Upper lobe of left lung (tissue), 4 donors: ENCODE results near the gene RPRD1A.

ENCODE experiments used
- EP300 ChIP-seq, 4 donors: sonication (generic); formaldehyde crosslinking; IDR thresholded peaks; one replicate each; pipeline ENCODE4 v1.5.1; 2017; ENCODE audit warnings: antibody characterized with exemption in 4 of 4, control low read depth in 2 of 4
- POLR2A ChIP-seq, 4 donors: fragments of 450-650 bp; IDR thresholded peaks; one replicate each; pipeline ENCODE4 v1.5.1; 2016 to 2017; ENCODE audit warnings: antibody characterized with exemption in 4 of 4, mild to moderate bottlenecking in 2 of 4
- POLR2AphosphoS5 ChIP-seq, 2 donors: sonication (generic); formaldehyde crosslinking; IDR thresholded peaks; one replicate each; pipeline ENCODE4 v1.5.1; 2017; ENCODE audit warnings: antibody characterized with exemption in 2 of 2
- TF ChIP-seq, protein P1 (sequence below), 6 experiments: fragments of 450-650 bp in 4 of 6; fragments of 200-600 bp in 2 of 6; sonication (generic) in 2 of 6; IDR thresholded peaks; one replicate each; pipeline ENCODE4 v1.5.1; 2016 to 2019; ENCODE audit warnings: antibody characterized with exemption in 6 of 6

DNA sequence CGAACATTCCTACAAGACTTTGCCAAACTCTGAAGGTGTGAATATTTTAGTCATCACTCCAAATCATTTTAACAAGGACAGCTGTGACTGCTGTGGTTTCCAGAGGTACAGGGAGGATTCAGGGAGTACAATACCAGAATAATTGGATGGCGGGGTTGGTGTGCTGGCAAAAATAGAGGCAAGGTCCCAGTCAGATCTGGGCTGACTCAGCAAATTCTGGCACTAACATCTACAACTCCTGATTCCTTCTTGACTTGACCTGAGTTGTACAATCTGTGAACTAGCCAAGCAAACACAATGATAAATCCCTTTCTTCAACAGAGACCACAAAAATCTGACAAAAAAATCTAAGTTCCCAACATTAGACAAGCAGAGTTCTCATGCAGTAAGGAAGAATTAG lies 54.5 kb downstream of the RPRD1A start:
- TF ChIP-seq POLR2A (IDR thresholded peaks at IDR 0.05) (no peak), POLR2AphosphoS5 (IDR thresholded peaks at IDR 0.05) (no peak), EP300 (IDR thresholded peaks at IDR 0.05) (no peak)
- TF ChIP-seq, protein P1, sequence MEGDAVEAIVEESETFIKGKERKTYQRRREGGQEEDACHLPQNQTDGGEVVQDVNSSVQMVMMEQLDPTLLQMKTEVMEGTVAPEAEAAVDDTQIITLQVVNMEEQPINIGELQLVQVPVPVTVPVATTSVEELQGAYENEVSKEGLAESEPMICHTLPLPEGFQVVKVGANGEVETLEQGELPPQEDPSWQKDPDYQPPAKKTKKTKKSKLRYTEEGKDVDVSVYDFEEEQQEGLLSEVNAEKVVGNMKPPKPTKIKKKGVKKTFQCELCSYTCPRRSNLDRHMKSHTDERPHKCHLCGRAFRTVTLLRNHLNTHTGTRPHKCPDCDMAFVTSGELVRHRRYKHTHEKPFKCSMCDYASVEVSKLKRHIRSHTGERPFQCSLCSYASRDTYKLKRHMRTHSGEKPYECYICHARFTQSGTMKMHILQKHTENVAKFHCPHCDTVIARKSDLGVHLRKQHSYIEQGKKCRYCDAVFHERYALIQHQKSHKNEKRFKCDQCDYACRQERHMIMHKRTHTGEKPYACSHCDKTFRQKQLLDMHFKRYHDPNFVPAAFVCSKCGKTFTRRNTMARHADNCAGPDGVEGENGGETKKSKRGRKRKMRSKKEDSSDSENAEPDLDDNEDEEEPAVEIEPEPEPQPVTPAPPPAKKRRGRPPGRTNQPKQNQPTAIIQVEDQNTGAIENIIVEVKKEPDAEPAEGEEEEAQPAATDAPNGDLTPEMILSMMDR (IDR thresholded peaks at IDR 0.05): no peak
